HepG2 (cell line): ENCODE results near the gene DHX16.

Experiments
- EZH2 ChIP-seq: conservative IDR thresholded peaks from 2 replicates; pipeline ENCODE4 v1.6.1; 2012; ENCODE audit warnings: mild to moderate bottlenecking, low read depth, low read length, moderate library complexity
- FIP1L1 ChIP-seq: fragments of 200-400 bp; formaldehyde crosslinking; IDR thresholded peaks from 2 replicates; pipeline ENCODE4 v1.6.1; 2018; ENCODE audit warnings: low read depth, mild to moderate bottlenecking, low read length, moderate library complexity, borderline replicate concordance; ENCODE audit not compliant: insufficient read depth
- MEF2D ChIP-seq: sonication (generic); formaldehyde crosslinking; IDR thresholded peaks from 2 replicates; pipeline ENCODE4 v1.5.1; 2020; ENCODE audit warnings: mild to moderate bottlenecking, missing genetic modification reagents
- TGIF2 ChIP-seq: IDR thresholded peaks from 2 replicates; pipeline ENCODE4 v1.6.1; 2016; ENCODE audit warnings: control low read depth, missing compliant biosample characterization
- U2AF1 ChIP-seq: fragments of 200-400 bp; formaldehyde crosslinking; optimal IDR thresholded peaks from 2 replicates; pipeline ENCODE3; 2017; ENCODE audit warnings: mild to moderate bottlenecking, low read depth, low read length
- YEATS2 ChIP-seq: sonication (generic); formaldehyde crosslinking; IDR thresholded peaks from 2 replicates; pipeline ENCODE4 v1.4.0; 2020; ENCODE audit warnings: missing genetic modification reagents, borderline replicate concordance
- ZBTB7A ChIP-seq: sonication (generic); formaldehyde crosslinking; IDR thresholded peaks from 2 replicates; pipeline ENCODE4 v1.8.0; 2022; ENCODE audit warnings: mild to moderate bottlenecking, missing genetic modification reagents
- ZNF256 ChIP-seq: sonication (generic); formaldehyde crosslinking; conservative IDR thresholded peaks from 2 replicates; pipeline ENCODE4 v1.4.0; 2020; ENCODE audit warnings: missing genetic modification reagents
- ZNF546 ChIP-seq: sonication (generic); formaldehyde crosslinking; conservative IDR thresholded peaks from 2 replicates; pipeline ENCODE4 v1.8.1; 2023; ENCODE audit warnings: mild to moderate bottlenecking, missing genetic modification reagents
- ZNF557 ChIP-seq: sonication (generic); formaldehyde crosslinking; IDR thresholded peaks from 2 replicates; pipeline ENCODE4 v1.4.0; 2020; ENCODE audit warnings: missing genetic modification reagents
- ZSCAN29 ChIP-seq: sonication (generic); formaldehyde crosslinking; conservative IDR thresholded peaks from 2 replicates; pipeline ENCODE4 v1.4.0; 2020; ENCODE audit warnings: mild to moderate bottlenecking, missing genetic modification reagents
- TF ChIP-seq, protein P1 (sequence below): sonication (generic); formaldehyde crosslinking; IDR thresholded peaks from 2 replicates; pipeline ENCODE4 v1.5.0; 2020; ENCODE audit warnings: mild to moderate bottlenecking, missing genetic modification reagents, moderate library complexity
- TF ChIP-seq, protein P2 (sequence below): sonication (generic); formaldehyde crosslinking; IDR thresholded peaks from 2 replicates; pipeline ENCODE4 v1.4.0; 2020; ENCODE audit warnings: missing genetic modification reagents, mild to moderate bottlenecking, borderline replicate concordance

GRCh38 chr6:30719791-30720737 is 47.3 kb upstream of the DHX16 start, which contains the start of gene TUBB:
- TF ChIP-seq, protein P1, sequence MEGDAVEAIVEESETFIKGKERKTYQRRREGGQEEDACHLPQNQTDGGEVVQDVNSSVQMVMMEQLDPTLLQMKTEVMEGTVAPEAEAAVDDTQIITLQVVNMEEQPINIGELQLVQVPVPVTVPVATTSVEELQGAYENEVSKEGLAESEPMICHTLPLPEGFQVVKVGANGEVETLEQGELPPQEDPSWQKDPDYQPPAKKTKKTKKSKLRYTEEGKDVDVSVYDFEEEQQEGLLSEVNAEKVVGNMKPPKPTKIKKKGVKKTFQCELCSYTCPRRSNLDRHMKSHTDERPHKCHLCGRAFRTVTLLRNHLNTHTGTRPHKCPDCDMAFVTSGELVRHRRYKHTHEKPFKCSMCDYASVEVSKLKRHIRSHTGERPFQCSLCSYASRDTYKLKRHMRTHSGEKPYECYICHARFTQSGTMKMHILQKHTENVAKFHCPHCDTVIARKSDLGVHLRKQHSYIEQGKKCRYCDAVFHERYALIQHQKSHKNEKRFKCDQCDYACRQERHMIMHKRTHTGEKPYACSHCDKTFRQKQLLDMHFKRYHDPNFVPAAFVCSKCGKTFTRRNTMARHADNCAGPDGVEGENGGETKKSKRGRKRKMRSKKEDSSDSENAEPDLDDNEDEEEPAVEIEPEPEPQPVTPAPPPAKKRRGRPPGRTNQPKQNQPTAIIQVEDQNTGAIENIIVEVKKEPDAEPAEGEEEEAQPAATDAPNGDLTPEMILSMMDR (CRISPR knock-in tag), result no peak
- TF ChIP-seq U2AF1, result peak; percentile 39
- TF ChIP-seq ZNF557 (CRISPR knock-in tag), result no peak
- TF ChIP-seq, protein P2, sequence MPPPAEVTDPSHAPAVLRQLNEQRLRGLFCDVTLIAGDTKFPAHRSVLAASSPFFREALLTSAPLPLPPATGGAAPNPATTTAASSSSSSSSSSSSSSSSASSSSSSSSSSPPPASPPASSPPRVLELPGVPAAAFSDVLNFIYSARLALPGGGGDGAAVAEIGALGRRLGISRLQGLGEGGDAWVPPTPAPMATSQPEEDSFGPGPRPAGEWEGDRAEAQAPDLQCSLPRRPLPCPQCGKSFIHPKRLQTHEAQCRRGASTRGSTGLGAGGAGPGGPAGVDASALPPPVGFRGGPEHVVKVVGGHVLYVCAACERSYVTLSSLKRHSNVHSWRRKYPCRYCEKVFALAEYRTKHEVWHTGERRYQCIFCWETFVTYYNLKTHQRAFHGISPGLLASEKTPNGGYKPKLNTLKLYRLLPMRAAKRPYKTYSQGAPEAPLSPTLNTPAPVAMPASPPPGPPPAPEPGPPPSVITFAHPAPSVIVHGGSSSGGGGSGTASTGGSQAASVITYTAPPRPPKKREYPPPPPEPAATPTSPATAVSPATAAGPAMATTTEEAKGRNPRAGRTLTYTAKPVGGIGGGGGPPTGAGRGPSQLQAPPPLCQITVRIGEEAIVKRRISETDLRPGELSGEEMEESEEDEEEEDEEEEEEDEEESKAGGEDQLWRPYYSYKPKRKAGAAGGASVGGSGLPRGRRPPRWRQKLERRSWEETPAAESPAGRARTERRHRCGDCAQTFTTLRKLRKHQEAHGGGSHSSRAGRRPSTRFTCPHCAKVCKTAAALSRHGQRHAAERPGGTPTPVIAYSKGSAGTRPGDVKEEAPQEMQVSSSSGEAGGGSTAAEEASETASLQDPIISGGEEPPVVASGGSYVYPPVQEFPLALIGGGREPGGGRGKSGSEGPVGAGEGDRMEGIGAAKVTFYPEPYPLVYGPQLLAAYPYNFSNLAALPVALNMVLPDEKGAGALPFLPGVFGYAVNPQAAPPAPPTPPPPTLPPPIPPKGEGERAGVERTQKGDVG, result peak; percentile 73; the same call in 1 of the 2 replicates
- TF ChIP-seq TGIF2 (CRISPR knock-in tag), result peak; percentile 58; the same call in 1 of the 2 replicates
- 0 out of 2 replicates have a peak, but pooled peaks have one; percentile 64 for TF ChIP-seq ZNF256 (CRISPR knock-in tag)
- no peak for TF ChIP-seq ZBTB7A
- peak; percentile 72; the same call in 1 of the 2 replicates for TF ChIP-seq MEF2D (CRISPR knock-in tag)
- TF ChIP-seq ZSCAN29 (CRISPR knock-in tag), result no peak
- no peak for TF ChIP-seq EZH2
- peak; percentile 84 for TF ChIP-seq YEATS2 (CRISPR knock-in tag)
- TF ChIP-seq FIP1L1, result peak; percentile 93; the same call in 1 of the 2 replicates
- 0 out of 2 replicates have a peak, but pooled peaks have one; percentile 38 for TF ChIP-seq ZNF546 (CRISPR knock-in tag)
